ENCODE data around the gene C5orf46.
"Not testable (repeated sequence)": the region's sequence is repeated elsewhere in the genome, so short reads cannot be mapped to it uniquely, and the experiment has no call there.

Gene C5orf46

DNA sequence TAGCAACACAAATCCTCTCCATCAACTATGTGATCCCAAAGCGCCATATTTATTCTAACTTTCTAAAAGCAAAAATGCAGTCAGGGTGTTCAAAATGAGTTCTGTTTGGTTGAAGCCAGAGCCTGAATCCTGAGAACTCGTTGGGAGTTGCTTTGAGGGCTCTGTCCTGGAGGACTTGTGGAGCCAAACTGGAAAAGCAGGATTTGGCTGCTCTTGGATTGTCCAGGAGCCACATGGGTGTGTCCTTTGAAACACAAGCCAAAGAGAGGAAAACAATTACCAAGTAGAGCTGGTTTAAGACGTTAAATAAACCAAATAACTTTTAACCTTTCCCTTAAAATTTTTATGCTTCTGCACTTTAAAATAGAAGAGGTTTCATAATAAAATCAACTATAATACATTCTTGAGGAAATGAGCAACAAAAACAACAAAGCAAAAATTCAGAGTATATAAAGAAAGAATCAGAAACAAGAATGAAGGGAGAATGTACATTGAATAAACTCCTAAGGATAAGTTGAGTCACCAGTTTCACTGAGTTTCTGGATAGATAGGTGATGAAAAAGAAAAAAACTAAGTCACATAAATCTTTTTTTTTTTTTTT, 13.5 kb downstream of the C5orf46 start:
- DNase-seq: no peak

DNA sequence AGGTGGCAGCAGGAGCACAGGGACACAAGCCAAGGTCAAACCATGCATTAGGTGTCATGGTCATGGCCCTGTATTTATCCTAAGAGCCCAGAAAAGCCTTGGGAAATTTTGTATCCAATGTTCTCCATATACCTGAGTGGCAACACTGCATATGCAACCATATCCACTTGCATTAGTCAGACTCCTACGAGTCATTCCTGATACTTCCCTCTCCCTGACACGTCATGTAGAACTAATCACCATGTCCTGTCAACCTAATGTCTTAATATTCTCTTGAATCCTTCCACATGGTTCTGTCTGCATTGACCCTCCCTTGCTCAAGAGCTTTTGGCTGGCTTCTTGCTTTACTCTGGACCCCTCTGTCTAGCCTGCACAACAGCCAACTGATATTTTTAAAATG, 18.4 kb downstream of the C5orf46 start:
- DNase-seq: no peak

DNA sequence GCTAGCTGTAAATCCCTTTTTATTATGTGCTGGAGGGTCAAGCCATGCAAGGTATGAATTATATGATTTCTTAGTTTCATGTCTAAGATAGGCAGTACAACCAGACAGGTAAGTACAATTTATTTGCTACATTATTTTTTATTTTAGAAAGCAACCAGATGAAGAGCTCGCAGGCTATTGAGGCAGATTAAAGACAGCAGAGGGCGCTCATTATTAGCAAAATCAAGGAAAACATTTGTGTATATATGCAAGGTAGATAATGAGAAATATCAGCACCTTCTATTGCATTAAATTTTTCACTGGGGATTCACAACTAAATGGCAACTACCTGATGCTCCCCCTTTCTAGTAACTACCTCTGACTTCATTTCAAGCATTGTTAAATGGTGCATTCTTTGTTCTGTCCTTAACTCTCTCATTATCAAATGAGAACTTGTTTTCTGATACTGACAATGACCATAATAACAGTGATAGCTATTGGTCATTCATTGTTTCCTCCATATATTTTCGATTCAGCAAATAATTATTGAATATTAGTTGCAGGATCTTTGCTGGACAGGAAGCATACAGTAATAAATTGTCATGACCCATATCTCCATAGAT, 19.2 kb downstream of the C5orf46 start:
- DNase-seq: no peak

DNA sequence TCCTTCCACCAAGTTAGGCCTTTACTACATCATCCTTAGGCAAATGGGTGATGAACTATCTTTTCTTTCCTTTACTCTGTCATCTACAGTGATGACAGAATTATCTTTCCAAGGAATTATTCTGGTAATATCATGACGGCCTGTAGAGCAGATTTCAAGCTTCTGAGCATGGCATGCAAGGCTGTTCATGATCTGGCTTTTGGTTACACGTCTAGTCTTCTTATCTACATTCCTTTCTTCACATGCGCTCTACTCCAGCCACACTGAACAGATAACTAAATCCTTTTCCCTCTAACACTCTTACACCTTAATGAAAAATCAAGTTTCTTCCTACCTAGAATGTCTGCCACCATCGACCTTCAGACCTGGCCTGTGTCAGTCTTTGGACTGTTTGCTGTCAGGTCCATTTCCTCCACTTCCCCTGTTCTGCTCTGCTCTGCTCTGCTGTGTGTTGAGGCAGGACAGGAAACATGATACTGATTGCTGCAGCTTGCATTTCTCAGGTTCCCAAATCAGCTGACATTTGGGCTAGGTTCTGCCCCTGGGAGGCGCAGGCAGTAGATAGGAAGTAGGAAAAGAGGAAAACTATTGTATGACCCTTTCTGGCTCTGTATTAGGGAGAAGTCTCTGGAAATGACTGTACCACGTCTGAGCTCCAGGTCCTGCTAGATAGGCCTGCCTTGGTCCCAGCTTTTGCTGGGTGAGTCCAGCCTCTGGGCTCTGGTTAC, 23.6 kb downstream of the C5orf46 start:
- DNase-seq: no peak

- DNase-seq: no peak
These were observed 25.9 kb downstream of the C5orf46 start for GRCh38 chr5:147880487-147880886.

GRCh38 chr5:147879784-147880183, 26.6 kb downstream of the C5orf46 start:
- no peak for DNase-seq

DNA sequence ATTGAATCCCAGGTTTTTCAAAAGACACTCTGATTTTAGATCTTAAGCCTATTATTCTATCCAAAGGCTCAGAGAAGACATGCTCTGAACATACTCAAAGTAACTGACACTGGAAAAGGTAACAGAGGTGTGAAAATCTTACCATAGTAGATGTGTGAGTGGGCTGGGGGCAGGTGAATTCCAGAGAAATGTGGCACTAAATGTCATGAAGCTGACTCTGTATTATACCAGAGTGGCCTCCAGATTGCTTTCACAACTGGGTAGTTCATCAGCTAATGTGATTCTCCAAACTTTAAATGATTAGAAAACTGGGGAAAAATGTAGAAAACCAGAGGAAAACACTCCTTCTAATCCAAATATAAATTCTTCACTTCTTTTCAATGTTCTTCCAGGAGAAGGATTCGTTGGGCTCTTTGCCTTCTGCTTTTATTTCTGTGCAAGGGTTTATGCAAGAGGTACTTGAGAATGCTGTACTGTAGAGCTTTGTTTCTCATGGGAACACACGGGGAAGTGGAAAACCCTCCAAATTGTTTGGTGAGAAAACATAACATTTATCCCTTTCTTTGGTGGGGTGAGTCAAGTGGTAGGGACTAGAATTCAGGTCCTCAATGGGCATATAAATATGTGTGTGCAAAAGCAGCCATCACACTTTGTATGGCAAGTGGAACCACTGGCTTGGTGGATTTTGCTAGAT, 28.1 kb downstream of the C5orf46 start, which contains the start of gene SCGB3A2:
SCGB3A2 (plus strand) TSS at position 646 of the 694 bp plus-strand sequence. CDS start 93 bp downstream, outside the sequence.
- DNase-seq: no peak

DNA sequence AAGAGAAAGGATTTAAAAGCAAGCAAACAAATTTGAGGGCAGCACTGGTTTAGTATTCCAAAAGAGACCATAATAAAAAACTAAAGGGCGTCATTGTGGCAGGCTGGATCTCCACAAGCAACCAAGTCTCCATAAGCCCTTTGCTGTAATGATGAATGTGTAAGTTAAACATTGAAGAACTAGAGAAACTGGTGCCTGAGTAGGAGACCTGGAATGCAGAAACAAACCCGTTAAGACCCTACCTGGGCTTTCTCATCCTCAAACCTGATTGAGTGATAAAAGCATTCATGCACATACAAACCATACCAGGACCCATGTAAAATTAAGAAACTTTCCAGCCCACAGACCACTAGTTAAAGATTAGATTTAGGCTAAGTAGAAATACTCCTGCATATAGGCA, 29.7 kb downstream of the C5orf46 start:
- DNase-seq: no peak

GRCh38 chr5:147876141-147876540, 30.2 kb downstream of the C5orf46 start:
- DNase-seq: no peak

- DNase-seq: no peak
These were observed 31.4 kb downstream of the C5orf46 start for GRCh38 chr5:147874910-147875367.

- DNase-seq: not testable (repeated sequence)
These were observed 32.0 kb downstream of the C5orf46 start for GRCh38 chr5:147874118-147874875.

GRCh38 chr5:147872744-147873435, 33.4 kb downstream of the C5orf46 start:
- DNase-seq: not testable (repeated sequence)

- not testable (repeated sequence) for DNase-seq
These were observed 34.3 kb downstream of the C5orf46 start for GRCh38 chr5:147871980-147872549.

- not testable (repeated sequence) for DNase-seq
These were observed 36.4 kb downstream of the C5orf46 start for GRCh38 chr5:147869892-147870291.

DNA sequence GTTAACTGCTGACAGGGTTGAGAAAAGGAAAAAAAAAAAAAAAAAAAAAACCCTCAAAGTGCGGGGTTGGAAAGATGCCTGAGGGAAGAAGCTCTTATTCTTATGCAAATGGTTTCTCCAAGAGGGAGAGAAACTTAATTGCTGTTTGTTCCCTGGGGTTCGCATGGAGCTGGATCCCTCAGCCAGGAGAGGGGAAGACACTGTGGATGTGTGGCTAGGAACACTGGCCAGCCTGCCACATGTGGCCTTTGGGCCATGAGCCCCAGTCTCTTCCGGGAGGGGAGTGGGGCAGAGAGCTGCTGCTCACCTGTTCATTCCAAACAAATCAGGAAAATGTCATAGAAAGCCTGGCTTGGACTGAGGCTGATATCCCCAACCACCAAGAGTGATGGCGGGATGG, 37.2 kb downstream of the C5orf46 start:
- no peak for DNase-seq

- no peak for DNase-seq
These were observed 42.7 kb downstream of the C5orf46 start for GRCh38 chr5:147863454-147864158.

DNA sequence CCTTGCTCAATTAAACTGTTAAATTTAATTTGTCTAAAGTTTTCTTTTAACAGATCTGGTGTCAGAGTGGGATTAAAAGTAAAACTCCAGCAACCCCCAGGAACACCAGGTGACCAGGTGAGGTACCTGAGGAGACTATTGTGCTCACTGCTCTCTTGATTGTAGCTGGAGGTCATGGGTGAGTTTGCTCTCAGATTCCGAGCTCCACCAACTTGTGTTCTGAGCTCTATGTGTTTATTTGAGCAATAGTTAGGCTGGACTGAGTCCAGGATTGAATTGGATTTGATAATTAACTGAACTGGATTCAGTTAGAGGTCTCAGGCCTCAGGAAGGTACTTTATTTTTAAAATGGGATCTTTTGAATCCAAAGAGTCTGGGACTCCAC, 45.7 kb downstream of the C5orf46 start:
- no peak for DNase-seq

- DNase-seq: no peak
These were observed 46.2 kb downstream of the C5orf46 start for GRCh38 chr5:147859962-147860640.

GRCh38 chr5:147858565-147858964, 47.8 kb downstream of the C5orf46 start:
- DNase-seq: no peak

All from DMS79 (cell line).